OCI-LY3 (cell line): ENCODE measurements around the gene PIK3AP1.

Experiments used
- CTCF ChIP-seq: fragments of 200-600, 300-600 bp; sonication (generic); IDR thresholded peaks from 2 replicates; pipeline ENCODE4 v1.5.1; 2014; ENCODE audit warnings: antibody characterized with exemption, low read length, low read depth
- EZH2phosphoT487 ChIP-seq: fragments of 200-600 bp; shearing (Covaris generic); IDR thresholded peaks from 2 replicates; pipeline ENCODE4 v1.6.1; 2018; ENCODE audit warnings: antibody characterized with exemption, mixed run types, low read depth

- TF ChIP-seq CTCF, result no peak
- no peak for TF ChIP-seq EZH2phosphoT487
Measured at GRCh38 chr10:96740579-96741281, 20.4 kb upstream of the PIK3AP1 start.
